MM.1S (cell line): ENCODE results near the gene MAP4.

Experiments used
- DNase-seq: peaks from one replicate; pipeline ENCODE4 v3.0.0-alpha.2; 2015
- H2AFZ ChIP-seq: fragments of 300-600 bp; sonication (generic); 2 replicates; pipeline ENCODE4 v1.6.0; 2016; ENCODE audit warnings: antibody characterized with exemption, low read length
- H3F3A ChIP-seq: fragments of 300-600 bp; sonication (generic); 2 replicates; pipeline ENCODE4 v1.6.1; 2016; ENCODE audit warnings: mild to moderate bottlenecking, antibody characterized with exemption, low read length, moderate library complexity, mixed read lengths; ENCODE audit not compliant: insufficient read depth
- H3K27ac ChIP-seq: fragments of 300-600 bp; sonication (generic); 2 replicates; pipeline ENCODE4 v1.5.1; 2016; ENCODE audit warnings: mild to moderate bottlenecking, low read length
- H3K27me3 ChIP-seq: fragments of 300-600 bp; sonication (generic); replicated peaks from 2 replicates; pipeline ENCODE4 v1.6.0; 2016; ENCODE audit warnings: low read length; ENCODE audit not compliant: insufficient read depth
- H3K36me3 ChIP-seq: fragments of 300-600 bp; sonication (generic); replicated peaks from 2 replicates; pipeline ENCODE4 v1.6.1; 2016; ENCODE audit warnings: mild to moderate bottlenecking, low read length, mixed read lengths; ENCODE audit not compliant: insufficient read depth
- H3K4me1 ChIP-seq: fragments of 300-600 bp; sonication (generic); 2 replicates; pipeline ENCODE4 v1.6.1; 2016; ENCODE audit warnings: low read length, mixed read lengths
- H3K4me2 ChIP-seq: fragments of 300-600 bp; sonication (generic); 2 replicates; pipeline ENCODE4 v1.6.0; 2016; ENCODE audit warnings: low read depth, low read length
- H3K4me3 ChIP-seq: fragments of 300-600 bp; sonication (generic); 2 replicates; pipeline ENCODE4 v1.5.1; 2016; ENCODE audit warnings: low read length, mixed read lengths
- H3K79me2 ChIP-seq: fragments of 300-600 bp; sonication (generic); 2 replicates; pipeline ENCODE4 v1.6.1; 2016; ENCODE audit warnings: mixed run types, low read length, mixed read lengths
- H3K9ac ChIP-seq: fragments of 300-600 bp; sonication (generic); 2 replicates; pipeline ENCODE4 v1.6.1; 2016; ENCODE audit warnings: low read length, mixed read lengths
- H3K9me2 ChIP-seq: fragments of 300-600 bp; sonication (generic); replicated peaks from 2 replicates; pipeline ENCODE4 v1.6.1; 2016; ENCODE audit warnings: mild to moderate bottlenecking, low read length, mixed read lengths; ENCODE audit not compliant: insufficient read depth
- H3K9me3 ChIP-seq: fragments of 300-600 bp; sonication (generic); replicated peaks from 2 replicates; pipeline ENCODE4 v1.6.1; 2016; ENCODE audit warnings: mild to moderate bottlenecking, low read length, mixed read lengths; ENCODE audit not compliant: insufficient read depth
- H4K20me1 ChIP-seq: fragments of 300-600 bp; sonication (generic); 2 replicates; pipeline ENCODE4 v1.6.1; 2016; ENCODE audit warnings: mild to moderate bottlenecking, low read length, moderate library complexity, mixed read lengths; ENCODE audit not compliant: insufficient read depth
- CTCF ChIP-seq: fragments of 300-600 bp; sonication (generic); IDR thresholded peaks from 2 replicates; pipeline ENCODE4 v1.5.1; 2016; ENCODE audit warnings: antibody characterized with exemption, low read length, mixed read lengths
- EZH2 ChIP-seq: fragments of 300-600 bp; sonication (generic); optimal IDR thresholded peaks from 2 replicates; pipeline ENCODE3; 2017; ENCODE audit warnings: low read depth, mild to moderate bottlenecking, antibody characterized with exemption, low read length, mixed read lengths
- EZH2phosphoT487 ChIP-seq: fragments of 300-600 bp; sonication (generic); IDR thresholded peaks from 2 replicates; pipeline ENCODE4 v1.6.1; 2018; ENCODE audit warnings: antibody characterized with exemption, low read length

The MAP4 gene

GRCh38 chr3:47964740-47965139, 51.5 kb downstream of the MAP4 start:
- Histone ChIP-seq H3K27me3 (no peaks in the 10 kb centered on the region), H3K9me3 (no peaks in the 10 kb centered on the region), H3K4me1 (peaks cover 28% of the 10 kb centered on the region), H3K27ac (no peak overlapping the region), H3K4me3 (no peak overlapping the region), H3K9me2 (no peaks in the 10 kb centered on the region), H2AFZ (no peak overlapping the region), H4K20me1 (no peaks in the 10 kb centered on the region), H3K79me2 (no peaks in the 10 kb centered on the region), H3K9ac (no peak overlapping the region), H3F3A (0 out of 2 replicates have a peak, but pooled peaks cover 15% of the 10 kb centered on the region), H3K4me2 (no peak overlapping the region), H3K36me3 (no peaks in the 10 kb centered on the region)
- no peak for TF ChIP-seq CTCF
- TF ChIP-seq EZH2phosphoT487: no peak
- TF ChIP-seq EZH2: no peak
- DNase-seq: no peak

GRCh38 chr3:47961815-47962606, 54.2 kb downstream of the MAP4 start:
- peaks cover 28% of the 10 kb centered on the region for H3K4me1 ChIP-seq
- no peaks in the 10 kb centered on the region for H3K79me2 ChIP-seq
- H3K4me2 ChIP-seq: peak overlapping the region; percentile 44
- H3K9ac ChIP-seq: no peak overlapping the region
- peak overlapping the region; percentile 48; the same call in 1 of the 2 replicates for H3K27ac ChIP-seq
- TF ChIP-seq EZH2phosphoT487 (no peak), CTCF (no peak), EZH2 (no peak)
- H3K9me3 ChIP-seq: no peaks in the 10 kb centered on the region
- H2AFZ ChIP-seq: no peak overlapping the region
- no peaks in the 10 kb centered on the region for H3K27me3 ChIP-seq
- 0 out of 2 replicates have a peak, but pooled peaks cover 15% of the 10 kb centered on the region for H3F3A ChIP-seq
- peak; percentile 92 for DNase-seq
- H3K4me3 ChIP-seq: no peak overlapping the region
- no peaks in the 10 kb centered on the region for H3K9me2 ChIP-seq
- H3K36me3 ChIP-seq: no peaks in the 10 kb centered on the region
- H4K20me1 ChIP-seq: no peaks in the 10 kb centered on the region

DNA sequence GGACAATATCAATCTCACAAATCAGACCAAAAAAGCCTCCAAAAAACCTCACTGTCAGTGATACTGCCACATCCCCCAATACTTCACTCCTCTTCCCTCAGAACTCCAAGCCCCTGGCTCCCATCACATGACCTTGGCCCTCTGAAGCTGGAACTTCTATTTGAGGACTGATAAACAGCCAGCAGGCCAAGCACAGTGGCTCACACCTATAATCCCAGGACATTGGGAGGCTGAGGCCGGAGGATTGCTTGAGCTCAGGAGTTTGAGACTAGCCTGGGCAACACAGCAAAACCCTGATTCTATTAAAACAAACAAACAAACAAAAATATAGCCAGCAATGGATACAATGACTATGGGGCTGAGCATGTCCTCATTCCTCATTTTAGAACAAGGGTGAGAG, 55.2 kb downstream of the MAP4 start:
- H3K4me3 ChIP-seq: no peak overlapping the region
- no peak for DNase-seq
- no peak overlapping the region for H3K4me2 ChIP-seq
- no peak for TF ChIP-seq EZH2phosphoT487
- no peak for TF ChIP-seq EZH2
- TF ChIP-seq CTCF: no peak
- no peaks in the 10 kb centered on the region for H3K27me3 ChIP-seq
- H3K9ac ChIP-seq: no peak overlapping the region
- no peak overlapping the region for H3K27ac ChIP-seq
- H3K4me1 ChIP-seq: peaks cover 28% of the 10 kb centered on the region
- H3K79me2 ChIP-seq: no peaks in the 10 kb centered on the region
- H3K9me2 ChIP-seq: no peaks in the 10 kb centered on the region
- H3K9me3 ChIP-seq: no peaks in the 10 kb centered on the region
- no peak overlapping the region for H2AFZ ChIP-seq
- no peaks in the 10 kb centered on the region for H4K20me1 ChIP-seq
- no peaks in the 10 kb centered on the region for H3K36me3 ChIP-seq
- H3F3A ChIP-seq: 0 out of 2 replicates have a peak, but pooled peaks cover 15% of the 10 kb centered on the region
